Right atrium auricular region (tissue), 2 donors: ENCODE data around the gene IGFL1. TPM values are rescaled to one million over a fixed set of nuclear protein-coding genes. Genes with fewer than 3 reads are reported as not detected.
A peak's percentile ranks its signal among the peaks of the same experiment; 100 is the strongest.
"Not testable (repeated sequence)": the region's sequence is repeated elsewhere in the genome, so short reads cannot be mapped to it uniquely, and the experiment has no call there.

Experiments used
- DNase-seq: peaks from one replicate; pipeline ENCODE4 v3.0.0-alpha.2; 2019; ENCODE audit warnings: low spot score
- H3K27ac ChIP-seq, 2 donors: fragments of 200-600 bp; sonication (generic); 1 replicate in 1 of 2; 2 replicates in 1 of 2; pipeline ENCODE4 v1.5.1; 2016 to 2019
- H3K27me3 ChIP-seq, 2 donors: fragments of 200-600 bp; sonication (generic); one replicate each; pipeline versions ENCODE4 v1.5.1 to v1.6.0; 2017 to 2019
- H3K36me3 ChIP-seq: fragments of 200-600 bp; sonication (generic); one replicate; pipeline ENCODE4 v1.5.1; 2016
- H3K4me1 ChIP-seq, 2 donors: fragments of 200-600 bp; sonication (generic); one replicate each; pipeline versions ENCODE4 v1.5.1 to v1.6.0; 2017 to 2019
- H3K4me3 ChIP-seq, 2 donors: fragments of 200-600 bp; sonication (generic); 1 replicate in 1 of 2; 2 replicates in 1 of 2; pipeline ENCODE4 v1.5.1; 2017 to 2019; ENCODE audit warnings: mild to moderate bottlenecking in 1 of 2, moderate library complexity in 1 of 2
- H3K9me3 ChIP-seq, 2 donors: fragments of 200-600 bp; sonication (generic); one replicate each; pipeline ENCODE4 v1.5.1; 2019
- CTCF ChIP-seq, 2 donors: fragments of 200-600 bp; sonication (generic); IDR thresholded peaks; one replicate each; pipeline ENCODE4 v1.5.1; 2019; ENCODE audit warnings: antibody characterized with exemption in 2 of 2
- total RNA-seq, 2 donors: library from RNA; depleted of rRNA; stranded (reverse); fragments of >200 nt; gene quantifications; one replicate each; pipeline ENCODE4 v1.1.0, GENCODE V29; 2016

IGFL1 gene
- total RNA-seq, 2 donors from 2014 or later = not detected

- no peak overlapping the region for H3K4me3 ChIP-seq
- no peaks in the 10 kb centered on the region for H3K27me3 ChIP-seq
- H3K9me3 ChIP-seq = no peaks in the 10 kb centered on the region
- H3K4me1 ChIP-seq = peaks cover 0 to 31% of the 10 kb centered on the region in 2 donors
- DNase-seq = no peak
- no peak for TF ChIP-seq CTCF (IDR thresholded peaks at IDR 0.05)
- H3K27ac ChIP-seq = peak overlapping the region in 1 of 2 donors; percentile 67
- no peaks in the 10 kb centered on the region for H3K36me3 ChIP-seq
These were observed 18.2 kb upstream of the IGFL1 start for GRCh38 chr19:46211201-46211881.

DNA sequence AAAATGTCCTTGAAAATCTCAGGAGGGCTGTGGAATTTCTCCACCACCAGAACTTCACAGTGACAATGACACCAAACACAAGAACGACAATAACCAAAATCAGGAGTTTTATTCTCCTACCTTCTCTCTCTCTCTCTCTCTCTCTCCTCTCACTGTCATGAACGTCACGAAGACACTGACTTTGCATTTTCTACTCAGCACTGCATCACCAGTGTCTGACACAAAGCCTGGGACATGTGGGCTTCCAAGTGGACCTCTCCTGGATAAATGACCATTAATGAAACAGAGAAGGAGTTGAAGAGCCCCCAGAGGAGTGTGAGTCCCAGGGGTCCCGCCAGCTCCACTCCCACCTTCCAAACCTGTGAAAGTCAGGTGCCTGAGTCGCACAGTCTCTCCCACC, 16.9 kb upstream of the IGFL1 start:
- H3K27me3 ChIP-seq, DNase-seq, H3K27ac ChIP-seq, H3K36me3 ChIP-seq, H3K4me3 ChIP-seq, H3K9me3 ChIP-seq: not testable (repeated sequence)
- peaks cover 0 to 31% of the 10 kb centered on the region in 2 donors for H3K4me1 ChIP-seq

GRCh38 chr19:46213156-46213555, 16.4 kb upstream of the IGFL1 start:
- H3K9me3 ChIP-seq = no peaks in the 10 kb centered on the region
- DNase-seq = no peak
- H3K36me3 ChIP-seq = no peaks in the 10 kb centered on the region
- H3K4me3 ChIP-seq = no peak overlapping the region
- H3K27me3 ChIP-seq = no peaks in the 10 kb centered on the region
- H3K27ac ChIP-seq = no peak overlapping the region
- no peak for TF ChIP-seq CTCF (IDR thresholded peaks at IDR 0.05)
- peaks cover 0 to 31% of the 10 kb centered on the region in 2 donors for H3K4me1 ChIP-seq

- Histone ChIP-seq H3K27ac (no peak overlapping the region), H3K27me3 (no peaks in the 10 kb centered on the region), H3K4me3 (no peak overlapping the region), H3K36me3 (no peaks in the 10 kb centered on the region), H3K4me1 (peaks cover 0 to 31% of the 10 kb centered on the region in 2 donors), H3K9me3 (no peaks in the 10 kb centered on the region)
- no peak for DNase-seq
- no peak for TF ChIP-seq CTCF (IDR thresholded peaks at IDR 0.05)
These were observed 15.7 kb upstream of the IGFL1 start for GRCh38 chr19:46213806-46214205.

GRCh38 chr19:46216612-46217011, 12.9 kb upstream of the IGFL1 start:
- no peak for DNase-seq
- H3K4me1 ChIP-seq = peaks cover 0 to 7% of the 10 kb centered on the region in 2 donors
- H3K36me3 ChIP-seq = no peaks in the 10 kb centered on the region
- no peak overlapping the region for H3K4me3 ChIP-seq
- TF ChIP-seq CTCF (IDR thresholded peaks at IDR 0.05) = no peak
- no peak overlapping the region for H3K27ac ChIP-seq
- no peaks in the 10 kb centered on the region for H3K9me3 ChIP-seq
- no peaks in the 10 kb centered on the region for H3K27me3 ChIP-seq

- peaks cover 0 to 10% of the 10 kb centered on the region in 2 donors for H3K4me1 ChIP-seq
- TF ChIP-seq CTCF (IDR thresholded peaks at IDR 0.05) = no peak
- H3K27me3 ChIP-seq = no peaks in the 10 kb centered on the region
- no peak overlapping the region for H3K27ac ChIP-seq
- no peaks in the 10 kb centered on the region for H3K36me3 ChIP-seq
- no peak for DNase-seq
- H3K9me3 ChIP-seq = no peaks in the 10 kb centered on the region
- H3K4me3 ChIP-seq = no peak overlapping the region
These were observed 12.1 kb upstream of the IGFL1 start for GRCh38 chr19:46217476-46217875.
